GM12878 (cell line): ENCODE measurements around the gene N4BP2L1. TPM values are rescaled to one million over a fixed set of nuclear protein-coding genes. Genes with fewer than 3 reads are reported as not detected.

Experiments used
- BCL11A ChIP-seq: IDR thresholded peaks from 2 replicates; pipeline ENCODE4 v1.6.1; 2011; ENCODE audit warnings: low read depth, low read length
- CBX3 ChIP-seq: fragments of 200-600 bp; sonication (generic); IDR thresholded peaks from 2 replicates; pipeline ENCODE4 v1.6.1; 2016; ENCODE audit warnings: low read depth, borderline replicate concordance
- CEBPB ChIP-seq, 2 experiments: fragments of 150-350 bp in 1 of 2; IDR thresholded peaks; 2 replicates each; pipeline ENCODE4 v1.6.1; 2012 to 2014; ENCODE audit warnings: low read depth in 2 of 2, low read length in 2 of 2, borderline replicate concordance in 1 of 2, inconsistent platforms in 1 of 2
- DPF2 ChIP-seq: fragments of 450-650 bp; IDR thresholded peaks from 2 replicates; pipeline ENCODE4 v1.6.1; 2017; ENCODE audit warnings: mild to moderate bottlenecking
- HCFC1 ChIP-seq: fragments of 150-350 bp; IDR thresholded peaks from 2 replicates; pipeline ENCODE4 v1.6.1; 2014; ENCODE audit warnings: low read length
- HSF1 ChIP-seq: fragments of 150-350 bp; IDR thresholded peaks from 2 replicates; pipeline ENCODE4 v1.6.1; 2014; ENCODE audit warnings: mild to moderate bottlenecking, low read depth, low read length
- JUNB ChIP-seq: IDR thresholded peaks from 2 replicates; pipeline ENCODE4 v1.6.1; 2016; ENCODE audit warnings: antibody characterized with exemption, mild to moderate bottlenecking
- KDM1A ChIP-seq: fragments of 200-600 bp; sonication (generic); IDR thresholded peaks from 2 replicates; pipeline ENCODE4 v1.6.1; 2016; ENCODE audit warnings: borderline replicate concordance
- MEF2A ChIP-seq: IDR thresholded peaks from 2 replicates; pipeline ENCODE4 v1.6.1; 2011; ENCODE audit warnings: low read depth, mild to moderate bottlenecking, low read length, moderate library complexity; ENCODE audit not compliant: insufficient read depth
- NBN ChIP-seq: fragments of 450-650 bp; IDR thresholded peaks from 2 replicates; pipeline ENCODE4 v1.6.1; 2016
- NR2C2 ChIP-seq: IDR thresholded peaks from 2 replicates; pipeline ENCODE4 v1.6.1; 2011; ENCODE audit warnings: borderline replicate concordance, low read depth; ENCODE audit not compliant: control insufficient read depth, insufficient read length
- RAD21 ChIP-seq: IDR thresholded peaks from 2 replicates; pipeline ENCODE4 v1.6.1; 2011; ENCODE audit warnings: mild to moderate bottlenecking, low read depth, low read length, moderate library complexity; ENCODE audit not compliant: insufficient read depth
- SMAD1 ChIP-seq: fragments of 450-650 bp; IDR thresholded peaks from 2 replicates; pipeline ENCODE4 v1.6.1; 2018; ENCODE audit warnings: mild to moderate bottlenecking, low read depth; ENCODE audit not compliant: partially characterized antibody
- SRF ChIP-seq, 2 experiments: IDR thresholded peaks; 2 replicates each; pipeline ENCODE4 v1.6.1; 2011; ENCODE audit warnings: low read depth in 2 of 2, low read length in 2 of 2, mild to moderate bottlenecking in 1 of 2, moderate library complexity in 1 of 2
- ZBTB11 ChIP-seq: fragments of 450-650 bp; formaldehyde crosslinking; IDR thresholded peaks from 2 replicates; pipeline ENCODE4 v1.5.0; 2022; ENCODE audit warnings: mild to moderate bottlenecking, missing genetic modification characterization
- ZBTB4 ChIP-seq: fragments of 450-650 bp; formaldehyde crosslinking; IDR thresholded peaks from 2 replicates; pipeline ENCODE4 v1.4.0; 2022; ENCODE audit warnings: mild to moderate bottlenecking, moderate library complexity
- ZNF384 ChIP-seq: IDR thresholded peaks from 2 replicates; pipeline ENCODE4 v1.6.1; 2012; ENCODE audit warnings: low read depth, mild to moderate bottlenecking, low read length, improper control_type of control experiment, borderline replicate concordance
- ZNF687 ChIP-seq: fragments of 450-650 bp; IDR thresholded peaks from 2 replicates; pipeline ENCODE4 v1.6.1; 2017; ENCODE audit warnings: mild to moderate bottlenecking, moderate library complexity
- polyA plus RNA-seq, 11 experiments: library from polyadenylated mRNA; depleted of rRNA in 4 of 11; unstranded in 6 of 11; stranded (reverse) in 5 of 11; fragments of >200 nt; fragmentation: Nextera tagmentation in 4 of 11; fragmentation: Illumina TruSeq in 1 of 11; extraction: Ambion mirVana in 4 of 11; extraction: Trizol in 1 of 11; gene quantifications; 1 replicate in 1 of 11; 2 replicates in 10 of 11; pipeline versions ENCODE4 v1.2.1 to v1.2.3, GENCODE V29; 2011 to 2016; ENCODE audit warnings: inconsistent platforms in 2 of 11, missing spikeins in 2 of 11, low read depth in 1 of 11
- total RNA-seq, 4 experiments: library from RNA; depleted of rRNA in 3 of 4; stranded (reverse); fragments of >200 nt in 3 of 4; fragmentation: Illumina TruSeq in 1 of 4; extraction: Trizol in 1 of 4; gene quantifications; 2 replicates each; pipeline versions ENCODE4 v1.2.1 to v1.2.3, GENCODE V29; 2013 to 2021

The N4BP2L1 gene
- total and polyA plus RNA-seq, 10 of the 15 experiments (the other 5 are each of a cell fraction or from before 2014, with no cell fraction given), result 3.3 to 42.5 (median 16.2) TPM

GRCh38 chr13:32426191-32426989, 1.5 kb downstream of the N4BP2L1 start (continued):
- TF ChIP-seq ZBTB4 (no peak), CEBPB (IDR thresholded peaks at IDR 0.05; ENCODE audit: borderline replicate concordance in 1 of 2, low read depth in 2 of 2, low read length in 2 of 2) (no peak), SMAD1 (no peak), ZNF384 (no peak), HCFC1 (no peak), BCL11A (no peak), KDM1A (no peak), NBN (no peak; the same call in 1 of the 2 replicates), RAD21 (no peak), JUNB (no peak), ZNF687 (no peak), NR2C2 (no peak), SRF (IDR thresholded peaks at IDR 0.05; ENCODE audit: low read depth in 2 of 2, low read length in 2 of 2) (no peak), CBX3 (no peak), HSF1 (no peak), ZBTB11 (CRISPR knock-in tag) (no peak), DPF2 (no peak), MEF2A (no peak)
